Neural cell (in vitro differentiated cells): ENCODE measurements around the gene ZNF804B. TPM values are rescaled to one million over a fixed set of nuclear protein-coding genes. Genes with fewer than 3 reads are reported as not detected.

ENCODE experiments used
- H2AFZ ChIP-seq: fragments of 200-600, 300-800 bp; sonication (generic), shearing (Covaris generic); 2 replicates; pipeline ENCODE4 v1.6.0; 2014; ENCODE audit warnings: low read depth, mild to moderate bottlenecking, antibody characterized with exemption, low read length, moderate library complexity
- H3F3A ChIP-seq: fragments of 200-600 bp; shearing (Covaris generic); 2 replicates; pipeline ENCODE4 v1.6.1; 2016; ENCODE audit warnings: mild to moderate bottlenecking, moderate library complexity, mixed read lengths, antibody characterized with exemption, low read length; ENCODE audit not compliant: insufficient read depth, poor library complexity, severe bottlenecking
- H3K27ac ChIP-seq: fragments of 200-600, 300-800 bp; sonication (generic), shearing (Covaris generic); 2 replicates; pipeline ENCODE4 v1.5.1; 2014; ENCODE audit warnings: mild to moderate bottlenecking, low read length, moderate library complexity
- H3K27me3 ChIP-seq: fragments of 300-800, 200-600 bp; sonication (generic), shearing (Covaris generic); 2 replicates; pipeline ENCODE4 v1.6.0; 2014; ENCODE audit warnings: mild to moderate bottlenecking, low read depth, low read length, moderate library complexity; ENCODE audit not compliant: insufficient read depth
- H3K36me3 ChIP-seq: fragments of 300-800, 200-600 bp; sonication (generic), shearing (Covaris generic); 2 replicates; pipeline ENCODE4 v1.5.1; 2014; ENCODE audit warnings: mild to moderate bottlenecking, antibody characterized with exemption, low read length, moderate library complexity; ENCODE audit not compliant: insufficient read depth
- H3K4me2 ChIP-seq: fragments of 300-800, 200-600 bp; sonication (generic), shearing (Covaris generic); 2 replicates; pipeline ENCODE4 v1.6.0; 2014; ENCODE audit warnings: mild to moderate bottlenecking, low read length
- H3K4me3 ChIP-seq: fragments of 300-800, 200-600 bp; sonication (generic), shearing (Covaris generic); 2 replicates; pipeline ENCODE4 v1.5.1; 2014; ENCODE audit warnings: mild to moderate bottlenecking, low read length, moderate library complexity
- H3K79me2 ChIP-seq: fragments of 200-600 bp; shearing (Covaris generic); replicated peaks from 2 replicates; pipeline ENCODE4 v1.6.0; 2014; ENCODE audit warnings: mild to moderate bottlenecking, low read length, moderate library complexity; ENCODE audit not compliant: insufficient read depth
- H3K9ac ChIP-seq: fragments of 300-800, 200-600 bp; sonication (generic), shearing (Covaris generic); 2 replicates; pipeline ENCODE4 v1.6.1; 2016; ENCODE audit warnings: mild to moderate bottlenecking, low read length, mixed read lengths
- H3K9me2 ChIP-seq: fragments of 200-600 bp; shearing (Covaris generic); 2 replicates; pipeline ENCODE4 v1.6.1; 2016; ENCODE audit warnings: mild to moderate bottlenecking, low read length, mixed read lengths; ENCODE audit not compliant: insufficient read depth
- H3K9me3 ChIP-seq: fragments of 200-600, 300-800 bp; sonication (generic), shearing (Covaris generic); 2 replicates; pipeline ENCODE4 v1.6.1; 2016; ENCODE audit warnings: mild to moderate bottlenecking, mixed run types, low read length, moderate library complexity, mixed read lengths
- H4K20me1 ChIP-seq: fragments of 200-600 bp; shearing (Covaris generic); 2 replicates; pipeline ENCODE4 v1.6.1; 2016; ENCODE audit warnings: mild to moderate bottlenecking, mixed run types; ENCODE audit not compliant: insufficient read depth
- EP300 ChIP-seq: fragments of 450-650 bp; conservative IDR thresholded peaks from 2 replicates; pipeline ENCODE4 v1.6.1; 2014; ENCODE audit warnings: antibody characterized with exemption, mild to moderate bottlenecking, moderate library complexity; ENCODE audit not compliant: poor library complexity, severe bottlenecking
- EZH2 ChIP-seq: fragments of 200-600, 300-800 bp; shearing (Covaris generic), sonication (generic); IDR thresholded peaks from 2 replicates; pipeline ENCODE4 v1.6.1; 2014; ENCODE audit warnings: antibody characterized with exemption, low read length, borderline replicate concordance, mild to moderate bottlenecking; ENCODE audit not compliant: insufficient read depth, poor library complexity, severe bottlenecking
- MXI1 ChIP-seq: fragments of 450-650 bp; conservative IDR thresholded peaks from 2 replicates; pipeline ENCODE4 v1.6.1; 2014; ENCODE audit warnings: antibody characterized with exemption, mild to moderate bottlenecking; ENCODE audit not compliant: poor library complexity, severe bottlenecking
- POLR2AphosphoS5 ChIP-seq: IDR thresholded peaks from 2 replicates; pipeline ENCODE4 v1.6.1; 2012
- RAD21 ChIP-seq: fragments of 450-650 bp; conservative IDR thresholded peaks from 2 replicates; pipeline ENCODE4 v1.6.1; 2014; ENCODE audit warnings: antibody characterized with exemption, mild to moderate bottlenecking, moderate library complexity
- SMC3 ChIP-seq: fragments of 450-650 bp; conservative IDR thresholded peaks from 2 replicates; pipeline ENCODE4 v1.6.1; 2014; ENCODE audit warnings: antibody characterized with exemption, mild to moderate bottlenecking, moderate library complexity; ENCODE audit not compliant: poor library complexity
- TAF1 ChIP-seq: IDR thresholded peaks from 2 replicates; pipeline ENCODE4 v1.6.1; 2012; ENCODE audit warnings: low read depth
- polyA plus RNA-seq: library from polyadenylated mRNA; depleted of rRNA; stranded (reverse); fragments of >200 nt; gene quantifications from 2 replicates; pipeline ENCODE4 v1.2.3, GENCODE V29; 2014
- TF ChIP-seq, protein P1 (sequence below): fragments of 450-650 bp; IDR thresholded peaks from 2 replicates; pipeline ENCODE4 v1.5.1; 2014; ENCODE audit warnings: antibody characterized with exemption, mild to moderate bottlenecking, moderate library complexity; ENCODE audit not compliant: poor library complexity, severe bottlenecking
- TF ChIP-seq, protein P2 (sequence below): IDR thresholded peaks from 2 replicates; pipeline ENCODE4 v1.6.1; 2012; ENCODE audit warnings: borderline replicate concordance

The ZNF804B gene
- polyA plus RNA-seq, 1 donor from 2014 or later, result 0.37 TPM

DNA sequence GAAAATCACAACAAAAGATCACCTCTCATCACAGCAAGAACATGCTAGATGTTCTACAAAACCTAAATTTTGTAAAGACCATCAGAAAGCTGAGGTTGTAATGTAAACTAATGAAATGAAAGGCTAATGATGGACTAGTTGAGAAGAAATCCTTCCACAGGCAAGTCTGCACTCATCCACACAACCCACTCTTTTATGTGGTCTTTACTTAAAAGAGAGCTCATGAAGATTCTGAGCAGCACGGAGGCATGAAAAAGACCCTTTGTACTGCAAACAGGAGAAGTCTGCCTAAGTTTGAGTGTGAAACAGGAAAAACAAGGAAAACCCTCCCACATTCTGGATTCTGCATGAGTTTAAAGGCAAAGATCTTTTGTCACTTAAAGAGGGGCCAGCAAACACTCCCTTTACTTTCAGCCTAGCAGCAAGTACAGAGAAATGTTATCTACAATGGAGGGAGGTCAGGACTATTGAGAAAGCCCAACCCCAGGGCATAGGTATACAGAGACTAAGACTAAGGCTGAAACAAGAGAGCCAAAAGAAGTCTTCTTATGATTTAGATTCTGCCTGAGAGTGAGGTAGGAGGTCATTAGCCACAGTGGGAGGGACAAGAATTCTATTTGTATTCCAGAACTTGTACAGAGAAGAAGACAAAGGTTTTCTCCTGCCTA lies 557.2 kb downstream of the ZNF804B start:
- Histone ChIP-seq H2AFZ (no peak overlapping the region), H3K27ac (no peak overlapping the region), H3K9me3 (no peaks in the 10 kb centered on the region)

DNA sequence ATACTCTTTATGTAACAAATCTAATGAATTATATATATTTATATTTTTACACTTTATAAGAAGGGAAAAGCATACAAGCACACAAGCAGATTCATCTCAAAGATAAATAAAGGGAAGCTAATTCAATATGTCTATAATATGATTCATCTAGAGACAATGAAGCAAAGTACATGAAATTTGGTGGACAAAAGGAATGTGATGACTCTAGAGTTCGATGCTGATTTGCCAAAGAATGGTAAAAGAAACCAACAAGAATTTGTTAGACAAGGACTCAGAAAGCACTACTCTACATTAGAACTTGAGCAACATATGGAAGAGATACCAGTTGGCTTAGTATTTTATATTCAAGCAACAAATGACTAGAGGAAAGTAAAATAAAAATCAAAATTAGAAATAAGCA lies 572.5 kb downstream of the ZNF804B start:
- Histone ChIP-seq H3K79me2 (no peaks in the 10 kb centered on the region), H3K9ac (no peak overlapping the region), H3K27me3 (no peaks in the 10 kb centered on the region), H3F3A (no peaks in the 10 kb centered on the region), H3K4me3 (no peak overlapping the region), H3K27ac (no peak overlapping the region), H4K20me1 (no peaks in the 10 kb centered on the region), H2AFZ (no peak overlapping the region), H3K36me3 (no peaks in the 10 kb centered on the region), H3K9me3 (no peaks in the 10 kb centered on the region), H3K9me2 (no peaks in the 10 kb centered on the region), H3K4me2 (no peak overlapping the region)
- TF ChIP-seq TAF1 (no peak), POLR2AphosphoS5 (no peak), MXI1 (no peak), EP300 (no peak), RAD21 (no peak), EZH2 (no peak), SMC3 (no peak)
- TF ChIP-seq, protein P1, sequence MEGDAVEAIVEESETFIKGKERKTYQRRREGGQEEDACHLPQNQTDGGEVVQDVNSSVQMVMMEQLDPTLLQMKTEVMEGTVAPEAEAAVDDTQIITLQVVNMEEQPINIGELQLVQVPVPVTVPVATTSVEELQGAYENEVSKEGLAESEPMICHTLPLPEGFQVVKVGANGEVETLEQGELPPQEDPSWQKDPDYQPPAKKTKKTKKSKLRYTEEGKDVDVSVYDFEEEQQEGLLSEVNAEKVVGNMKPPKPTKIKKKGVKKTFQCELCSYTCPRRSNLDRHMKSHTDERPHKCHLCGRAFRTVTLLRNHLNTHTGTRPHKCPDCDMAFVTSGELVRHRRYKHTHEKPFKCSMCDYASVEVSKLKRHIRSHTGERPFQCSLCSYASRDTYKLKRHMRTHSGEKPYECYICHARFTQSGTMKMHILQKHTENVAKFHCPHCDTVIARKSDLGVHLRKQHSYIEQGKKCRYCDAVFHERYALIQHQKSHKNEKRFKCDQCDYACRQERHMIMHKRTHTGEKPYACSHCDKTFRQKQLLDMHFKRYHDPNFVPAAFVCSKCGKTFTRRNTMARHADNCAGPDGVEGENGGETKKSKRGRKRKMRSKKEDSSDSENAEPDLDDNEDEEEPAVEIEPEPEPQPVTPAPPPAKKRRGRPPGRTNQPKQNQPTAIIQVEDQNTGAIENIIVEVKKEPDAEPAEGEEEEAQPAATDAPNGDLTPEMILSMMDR, result no peak
- TF ChIP-seq, protein P2, sequence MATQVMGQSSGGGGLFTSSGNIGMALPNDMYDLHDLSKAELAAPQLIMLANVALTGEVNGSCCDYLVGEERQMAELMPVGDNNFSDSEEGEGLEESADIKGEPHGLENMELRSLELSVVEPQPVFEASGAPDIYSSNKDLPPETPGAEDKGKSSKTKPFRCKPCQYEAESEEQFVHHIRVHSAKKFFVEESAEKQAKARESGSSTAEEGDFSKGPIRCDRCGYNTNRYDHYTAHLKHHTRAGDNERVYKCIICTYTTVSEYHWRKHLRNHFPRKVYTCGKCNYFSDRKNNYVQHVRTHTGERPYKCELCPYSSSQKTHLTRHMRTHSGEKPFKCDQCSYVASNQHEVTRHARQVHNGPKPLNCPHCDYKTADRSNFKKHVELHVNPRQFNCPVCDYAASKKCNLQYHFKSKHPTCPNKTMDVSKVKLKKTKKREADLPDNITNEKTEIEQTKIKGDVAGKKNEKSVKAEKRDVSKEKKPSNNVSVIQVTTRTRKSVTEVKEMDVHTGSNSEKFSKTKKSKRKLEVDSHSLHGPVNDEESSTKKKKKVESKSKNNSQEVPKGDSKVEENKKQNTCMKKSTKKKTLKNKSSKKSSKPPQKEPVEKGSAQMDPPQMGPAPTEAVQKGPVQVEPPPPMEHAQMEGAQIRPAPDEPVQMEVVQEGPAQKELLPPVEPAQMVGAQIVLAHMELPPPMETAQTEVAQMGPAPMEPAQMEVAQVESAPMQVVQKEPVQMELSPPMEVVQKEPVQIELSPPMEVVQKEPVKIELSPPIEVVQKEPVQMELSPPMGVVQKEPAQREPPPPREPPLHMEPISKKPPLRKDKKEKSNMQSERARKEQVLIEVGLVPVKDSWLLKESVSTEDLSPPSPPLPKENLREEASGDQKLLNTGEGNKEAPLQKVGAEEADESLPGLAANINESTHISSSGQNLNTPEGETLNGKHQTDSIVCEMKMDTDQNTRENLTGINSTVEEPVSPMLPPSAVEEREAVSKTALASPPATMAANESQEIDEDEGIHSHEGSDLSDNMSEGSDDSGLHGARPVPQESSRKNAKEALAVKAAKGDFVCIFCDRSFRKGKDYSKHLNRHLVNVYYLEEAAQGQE, result no peak

More for the DNA sequence above, 557.2 kb downstream of the ZNF804B start:
- Histone ChIP-seq H3K9ac (no peak overlapping the region), H3K27me3 (no peaks in the 10 kb centered on the region), H3F3A (no peaks in the 10 kb centered on the region), H3K79me2 (no peaks in the 10 kb centered on the region), H4K20me1 (no peaks in the 10 kb centered on the region), H3K4me2 (no peak overlapping the region), H3K9me2 (no peaks in the 10 kb centered on the region), H3K4me3 (no peak overlapping the region), H3K36me3 (no peaks in the 10 kb centered on the region)
- TF ChIP-seq SMC3 (no peak), MXI1 (no peak), EP300 (no peak), TAF1 (no peak), EZH2 (no peak), POLR2AphosphoS5 (no peak), RAD21 (no peak)
- TF ChIP-seq, protein P2, result no peak
- TF ChIP-seq, protein P1, result no peak
